ENCODE results near the gene KCNQ2.

DNA sequence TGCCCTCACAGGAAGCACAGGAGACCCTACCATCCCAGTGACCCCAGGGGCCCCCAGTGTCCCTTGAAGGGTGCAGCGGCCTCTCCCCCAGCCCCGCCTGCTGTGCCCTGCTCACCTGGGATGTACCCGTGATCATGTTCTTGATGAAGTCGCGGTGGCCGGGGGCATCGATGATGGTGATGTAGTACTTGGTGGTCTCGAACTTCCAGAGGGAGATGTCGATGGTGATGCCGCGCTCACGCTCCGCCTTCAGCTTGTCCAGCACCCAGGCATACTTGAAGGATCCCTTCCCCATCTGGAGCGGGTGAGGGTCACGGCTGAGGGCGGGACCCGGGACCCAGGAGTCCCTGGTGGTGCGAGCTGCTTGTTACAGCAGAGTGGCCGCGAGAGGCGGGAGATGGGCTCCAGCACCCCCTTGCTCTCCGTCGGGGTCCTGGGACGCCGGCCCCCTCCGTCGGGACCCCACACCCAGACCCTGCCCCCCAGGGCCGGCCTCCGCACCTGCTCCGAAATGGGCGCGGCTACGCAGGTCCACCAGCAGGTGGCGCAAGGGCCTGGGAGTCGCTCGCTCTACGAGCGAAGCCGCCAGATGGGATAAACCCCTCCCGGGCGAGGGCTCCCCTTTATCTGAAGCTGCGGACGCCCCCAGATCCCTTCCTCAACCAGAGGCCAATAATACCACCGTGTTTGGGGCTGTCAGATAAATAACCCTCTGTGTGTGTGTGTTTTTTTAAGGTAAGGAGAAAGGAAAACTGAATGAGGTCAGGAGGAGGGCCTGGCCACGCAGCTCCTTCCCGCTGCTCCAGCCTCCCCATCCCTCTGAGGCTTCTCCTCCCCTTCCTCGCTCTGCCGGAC, 23.5 kb upstream of the KCNQ2 start:
- TF ChIP-seq POLR2A (IDR thresholded peaks at IDR 0.05; ENCODE audit: low read depth, low read length) (no peak), POLR2AphosphoS5 (IDR thresholded peaks at IDR 0.05; ENCODE audit: low read depth, low read length) (no peak), TAF1 (IDR thresholded peaks at IDR 0.05; ENCODE audit: borderline replicate concordance, low read depth, low read length) (no peak)
